ENCODE data around the gene ZNF90.
"Not testable (repeated sequence)": the region's sequence is repeated elsewhere in the genome, so short reads cannot be mapped to it uniquely, and the experiment has no call there.

Gene ZNF90

GRCh38 chr19:20039203-20039723, 38.5 kb upstream of the ZNF90 start, which contains the start of gene ZNF682:
Gene ZNF682, minus strand, starts transcription at chr19:20039505. Its CDS starts 160 bp downstream, at chr19:20039345.
- Histone ChIP-seq H3K9me3 (replicated peaks in 1 of 2; ENCODE audit: control insufficient read depth in 2 of 2, insufficient read depth in 1 of 2, low read depth in 1 of 2, low read length in 2 of 2) (peaks cover 2 to 38% of the 10 kb centered on the region in 2 donors), H2BK120ac (ENCODE audit: low read depth, low read length) (no peak within 1 kb of the TSS), H3K9ac (ENCODE audit: low read depth, low read length, poor library complexity) (peak within 1 kb of the TSS; percentile 95), H2BK15ac (ENCODE audit: low read length) (no peak within 1 kb of the TSS), H2AK5ac (ENCODE audit: low read depth, low read length) (no peak within 1 kb of the TSS), H3K27me3 (ENCODE audit: control insufficient read depth in 3 of 3, insufficient read depth in 3 of 3, low read depth in 1 of 3, low read length in 3 of 3) (no peaks in the 10 kb centered on the region), H3K79me1 (ENCODE audit: low read depth, low read length) (no peaks in the 10 kb centered on the region), H3K14ac (ENCODE audit: low read length) (peak within 1 kb of the TSS; percentile 82), H3K36me3 (replicated peaks in 1 of 2; ENCODE audit: control insufficient read depth in 2 of 2, insufficient read depth in 2 of 2, low read length in 2 of 2) (peaks cover 2 to 36% of the 10 kb centered on the region in 2 donors), H3K4me3 (ENCODE audit: low read length in 2 of 2) (peak within 1 kb of the TSS; percentile 83 to 87), H3K27ac (replicated peaks; ENCODE audit: low read length) (peak within 1 kb of the TSS; percentile 95), H4K91ac (ENCODE audit: low read depth, low read length, poor library complexity) (no peak within 1 kb of the TSS), H3K4me1 (ENCODE audit: control insufficient read depth in 2 of 2, insufficient read depth in 1 of 2, low read depth in 1 of 2, low read length in 2 of 2) (peaks cover 0 to 7% of the 10 kb centered on the region in 2 donors), H3K4me2 (ENCODE audit: insufficient read depth, low read length, poor library complexity, severe bottlenecking) (peak within 1 kb of the TSS; percentile 54), H3K23ac (ENCODE audit: low read depth, low read length, poor library complexity) (peak within 1 kb of the TSS; percentile 73), H2BK12ac (ENCODE audit: low read length) (peak within 1 kb of the TSS; percentile 84), H4K8ac (ENCODE audit: low read depth, low read length) (no peak within 1 kb of the TSS), H3K18ac (ENCODE audit: low read length) (peak within 1 kb of the TSS; percentile 66), H2AFZ (ENCODE audit: low read length) (peak within 1 kb of the TSS; percentile 89), H2BK5ac (ENCODE audit: low read length) (peak within 1 kb of the TSS; percentile 75), H3K4ac (ENCODE audit: low read length) (peak within 1 kb of the TSS; percentile 66)
- peak; percentile 95 for DNase-seq (ENCODE audit: low spot score)
- WGBS, 2 donors (ENCODE audit: extremely low coverage in 2 of 2, insufficient read length in 2 of 2, insufficient replicate concordance in 1 of 2) = no CpG with 5 or more reads among the region's 25 CpGs

- no peak overlapping the region for H3K27ac ChIP-seq (replicated peaks; ENCODE audit: low read length)
- H2BK120ac ChIP-seq (ENCODE audit: low read depth, low read length) = no peak overlapping the region
- peaks cover 2 to 6% of the 10 kb centered on the region in 2 donors for H3K9me3 ChIP-seq (replicated peaks in 1 of 2; ENCODE audit: control insufficient read depth in 2 of 2, insufficient read depth in 1 of 2, low read depth in 1 of 2, low read length in 2 of 2)
- no peak for DNase-seq (ENCODE audit: low spot score)
- H3K4me2 ChIP-seq (ENCODE audit: insufficient read depth, low read length, poor library complexity, severe bottlenecking) = no peak overlapping the region
- no peak overlapping the region for H4K91ac ChIP-seq (ENCODE audit: low read depth, low read length, poor library complexity)
- H3K79me1 ChIP-seq (ENCODE audit: low read depth, low read length) = no peaks in the 10 kb centered on the region
- no peak overlapping the region for H3K4me3 ChIP-seq (ENCODE audit: low read length in 2 of 2)
- no peaks in the 10 kb centered on the region for H3K27me3 ChIP-seq (ENCODE audit: control insufficient read depth in 3 of 3, insufficient read depth in 3 of 3, low read depth in 1 of 3, low read length in 3 of 3)
- no peak overlapping the region for H2AK5ac ChIP-seq (ENCODE audit: low read depth, low read length)
- no peak overlapping the region for H2BK15ac ChIP-seq (ENCODE audit: low read length)
- H2AFZ ChIP-seq (ENCODE audit: low read length) = no peak overlapping the region
- no peak overlapping the region for H2BK12ac ChIP-seq (ENCODE audit: low read length)
- H3K4me1 ChIP-seq (ENCODE audit: control insufficient read depth in 2 of 2, insufficient read depth in 1 of 2, low read depth in 1 of 2, low read length in 2 of 2) = no peaks in the 10 kb centered on the region
- H3K14ac ChIP-seq (ENCODE audit: low read length) = no peak overlapping the region
- H3K4ac ChIP-seq (ENCODE audit: low read length) = no peak overlapping the region
- H2BK5ac ChIP-seq (ENCODE audit: low read length) = no peak overlapping the region
- H3K9ac ChIP-seq (ENCODE audit: low read depth, low read length, poor library complexity) = no peak overlapping the region
- H3K36me3 ChIP-seq (replicated peaks in 1 of 2; ENCODE audit: control insufficient read depth in 2 of 2, insufficient read depth in 2 of 2, low read length in 2 of 2) = no peaks in the 10 kb centered on the region
- WGBS, 2 donors (ENCODE audit: extremely low coverage in 2 of 2, insufficient read length in 2 of 2, insufficient replicate concordance in 1 of 2) = no CpG with 5 or more reads among the region's 3 CpGs
- H3K18ac ChIP-seq (ENCODE audit: low read length) = no peak overlapping the region
- no peak overlapping the region for H4K8ac ChIP-seq (ENCODE audit: low read depth, low read length)
- H3K23ac ChIP-seq (ENCODE audit: low read depth, low read length, poor library complexity) = no peak overlapping the region
These were observed 33.1 kb upstream of the ZNF90 start for GRCh38 chr19:20044663-20045062.

GRCh38 chr19:20045742-20046141, 32.1 kb upstream of the ZNF90 start:
- not testable (repeated sequence) for H3K9me3 ChIP-seq (replicated peaks in 1 of 2; ENCODE audit: control insufficient read depth in 2 of 2, insufficient read depth in 1 of 2, low read depth in 1 of 2, low read length in 2 of 2); H2BK5ac ChIP-seq (ENCODE audit: low read length); H2AFZ ChIP-seq (ENCODE audit: low read length); H3K27ac ChIP-seq (replicated peaks; ENCODE audit: low read length); H3K18ac ChIP-seq (ENCODE audit: low read length); H3K14ac ChIP-seq (ENCODE audit: low read length); H2AK5ac ChIP-seq (ENCODE audit: low read depth, low read length); H3K36me3 ChIP-seq (replicated peaks in 1 of 2; ENCODE audit: control insufficient read depth in 2 of 2, insufficient read depth in 2 of 2, low read length in 2 of 2); H3K4me2 ChIP-seq (ENCODE audit: insufficient read depth, low read length, poor library complexity, severe bottlenecking); DNase-seq (ENCODE audit: low spot score); H3K23ac ChIP-seq (ENCODE audit: low read depth, low read length, poor library complexity); H3K4me1 ChIP-seq (ENCODE audit: control insufficient read depth in 2 of 2, insufficient read depth in 1 of 2, low read depth in 1 of 2, low read length in 2 of 2); H3K27me3 ChIP-seq (ENCODE audit: control insufficient read depth in 3 of 3, insufficient read depth in 3 of 3, low read depth in 1 of 3, low read length in 3 of 3); H4K8ac ChIP-seq (ENCODE audit: low read depth, low read length); H3K4me3 ChIP-seq (ENCODE audit: low read length in 2 of 2); H2BK15ac ChIP-seq (ENCODE audit: low read length); H3K79me1 ChIP-seq (ENCODE audit: low read depth, low read length); H3K9ac ChIP-seq (ENCODE audit: low read depth, low read length, poor library complexity); H2BK12ac ChIP-seq (ENCODE audit: low read length); H3K4ac ChIP-seq (ENCODE audit: low read length); H4K91ac ChIP-seq (ENCODE audit: low read depth, low read length, poor library complexity); H2BK120ac ChIP-seq (ENCODE audit: low read depth, low read length)
- no CpG with 5 or more reads among the region's 5 CpGs for WGBS, 2 donors (ENCODE audit: extremely low coverage in 2 of 2, insufficient read length in 2 of 2, insufficient replicate concordance in 1 of 2)

GRCh38 chr19:20051841-20052768, 25.7 kb upstream of the ZNF90 start:
- peak; percentile 95 for DNase-seq (ENCODE audit: low spot score)
- peak overlapping the region; percentile 74 for H3K18ac ChIP-seq (ENCODE audit: low read length)
- H3K27me3 ChIP-seq (ENCODE audit: control insufficient read depth in 3 of 3, insufficient read depth in 3 of 3, low read depth in 1 of 3, low read length in 3 of 3) = no peaks in the 10 kb centered on the region
- H2BK12ac ChIP-seq (ENCODE audit: low read length) = no peak overlapping the region
- H2BK15ac ChIP-seq (ENCODE audit: low read length) = no peak overlapping the region
- peak overlapping the region; percentile 88 for H3K4me2 ChIP-seq (ENCODE audit: insufficient read depth, low read length, poor library complexity, severe bottlenecking)
- peak overlapping the region; percentile 62 for H3K27ac ChIP-seq (replicated peaks; ENCODE audit: low read length)
- peak overlapping the region; percentile 83 for H3K9ac ChIP-seq (ENCODE audit: low read depth, low read length, poor library complexity)
- H3K4me3 ChIP-seq (ENCODE audit: low read length in 2 of 2) = peak overlapping the region; percentile 75 to 95
- no peak overlapping the region for H3K4ac ChIP-seq (ENCODE audit: low read length)
- no peak overlapping the region for H4K8ac ChIP-seq (ENCODE audit: low read depth, low read length)
- H3K23ac ChIP-seq (ENCODE audit: low read depth, low read length, poor library complexity) = peak overlapping the region; percentile 29
- peaks cover 3 to 4% of the 10 kb centered on the region in 2 donors for H3K4me1 ChIP-seq (ENCODE audit: control insufficient read depth in 2 of 2, insufficient read depth in 1 of 2, low read depth in 1 of 2, low read length in 2 of 2)
- peak overlapping the region; percentile 98 for H2AFZ ChIP-seq (ENCODE audit: low read length)
- no peak overlapping the region for H3K14ac ChIP-seq (ENCODE audit: low read length)
- WGBS, 2 donors (ENCODE audit: extremely low coverage in 2 of 2, insufficient read length in 2 of 2, insufficient replicate concordance in 1 of 2) = no CpG with 5 or more reads among the region's 43 CpGs
- no peaks in the 10 kb centered on the region for H3K36me3 ChIP-seq (replicated peaks in 1 of 2; ENCODE audit: control insufficient read depth in 2 of 2, insufficient read depth in 2 of 2, low read length in 2 of 2)
- no peak overlapping the region for H2AK5ac ChIP-seq (ENCODE audit: low read depth, low read length)
- H2BK120ac ChIP-seq (ENCODE audit: low read depth, low read length) = no peak overlapping the region
- H3K9me3 ChIP-seq (replicated peaks in 1 of 2; ENCODE audit: control insufficient read depth in 2 of 2, insufficient read depth in 1 of 2, low read depth in 1 of 2, low read length in 2 of 2) = no peaks in the 10 kb centered on the region
- H2BK5ac ChIP-seq (ENCODE audit: low read length) = no peak overlapping the region
- H4K91ac ChIP-seq (ENCODE audit: low read depth, low read length, poor library complexity) = no peak overlapping the region
- H3K79me1 ChIP-seq (ENCODE audit: low read depth, low read length) = no peaks in the 10 kb centered on the region
